Raji (cell line): ENCODE results near the gene DAPL1.

ENCODE experiments used
- POLR2A ChIP-seq: IDR thresholded peaks from 2 replicates; pipeline ENCODE4 v1.6.1; 2011; ENCODE audit warnings: low read depth, low read length, control low read depth; ENCODE audit not compliant: insufficient read depth

Gene DAPL1

GRCh38 chr2:158829167-158829566 is 34.0 kb downstream of the DAPL1 start:
- no peak for TF ChIP-seq POLR2A

GRCh38 chr2:158830201-158830600 is 35.1 kb downstream of the DAPL1 start:
- no peak for TF ChIP-seq POLR2A

- no peak for TF ChIP-seq POLR2A
These were observed 40.3 kb downstream of the DAPL1 start for GRCh38 chr2:158835431-158835830.

- no peak for TF ChIP-seq POLR2A
These were observed 42.5 kb downstream of the DAPL1 start for GRCh38 chr2:158837645-158838044.

- no peak for TF ChIP-seq POLR2A
These were observed 46.7 kb downstream of the DAPL1 start for GRCh38 chr2:158841850-158842249.

GRCh38 chr2:158845444-158845843 is 50.3 kb downstream of the DAPL1 start:
- no peak for TF ChIP-seq POLR2A

GRCh38 chr2:158845859-158846258 is 50.7 kb downstream of the DAPL1 start:
- no peak for TF ChIP-seq POLR2A
